ENCODE data around the gene RNF113B.

DNA sequence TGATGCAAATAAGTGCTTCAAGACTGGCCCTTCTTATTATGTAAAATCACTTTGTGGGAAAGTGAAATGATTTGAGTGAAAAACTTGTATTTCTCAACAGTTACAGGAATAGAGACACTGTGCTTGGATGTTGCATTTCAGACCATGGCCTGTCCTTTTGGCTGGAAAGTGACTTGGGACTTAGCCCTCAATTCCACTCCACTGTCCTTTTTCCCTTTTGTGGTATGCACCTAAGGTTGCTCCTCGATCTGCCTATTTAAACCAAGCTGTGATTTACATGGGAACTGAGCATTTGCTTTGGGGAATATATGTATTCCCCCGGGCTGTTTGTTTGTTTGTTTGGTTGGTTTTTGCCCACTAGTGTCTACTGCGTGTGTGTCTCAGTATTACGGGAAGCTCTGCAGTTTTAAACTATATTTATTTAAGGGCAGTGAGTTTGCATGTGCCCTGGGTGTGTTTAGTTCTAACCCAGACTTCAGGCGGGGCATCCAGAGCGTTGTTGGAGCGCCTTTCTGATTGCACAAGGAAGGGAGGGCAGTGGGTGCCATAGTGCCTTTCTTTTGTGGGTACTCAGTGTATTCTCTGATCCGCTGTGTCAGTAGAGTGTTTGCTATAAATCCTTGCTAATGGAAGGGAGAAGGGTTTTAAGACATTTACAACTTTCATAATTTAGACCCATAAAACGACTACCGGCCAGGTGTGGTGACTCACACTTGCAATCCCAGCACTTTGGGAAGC lies 18.2 kb upstream of the RNF113B start:
- TF ChIP-seq, protein P1, sequence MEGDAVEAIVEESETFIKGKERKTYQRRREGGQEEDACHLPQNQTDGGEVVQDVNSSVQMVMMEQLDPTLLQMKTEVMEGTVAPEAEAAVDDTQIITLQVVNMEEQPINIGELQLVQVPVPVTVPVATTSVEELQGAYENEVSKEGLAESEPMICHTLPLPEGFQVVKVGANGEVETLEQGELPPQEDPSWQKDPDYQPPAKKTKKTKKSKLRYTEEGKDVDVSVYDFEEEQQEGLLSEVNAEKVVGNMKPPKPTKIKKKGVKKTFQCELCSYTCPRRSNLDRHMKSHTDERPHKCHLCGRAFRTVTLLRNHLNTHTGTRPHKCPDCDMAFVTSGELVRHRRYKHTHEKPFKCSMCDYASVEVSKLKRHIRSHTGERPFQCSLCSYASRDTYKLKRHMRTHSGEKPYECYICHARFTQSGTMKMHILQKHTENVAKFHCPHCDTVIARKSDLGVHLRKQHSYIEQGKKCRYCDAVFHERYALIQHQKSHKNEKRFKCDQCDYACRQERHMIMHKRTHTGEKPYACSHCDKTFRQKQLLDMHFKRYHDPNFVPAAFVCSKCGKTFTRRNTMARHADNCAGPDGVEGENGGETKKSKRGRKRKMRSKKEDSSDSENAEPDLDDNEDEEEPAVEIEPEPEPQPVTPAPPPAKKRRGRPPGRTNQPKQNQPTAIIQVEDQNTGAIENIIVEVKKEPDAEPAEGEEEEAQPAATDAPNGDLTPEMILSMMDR (IDR thresholded peaks at IDR 0.05; ENCODE audit: insufficient read depth, low read length) = no peak
- TF ChIP-seq POLR2AphosphoS5 (IDR thresholded peaks at IDR 0.05; ENCODE audit: low read depth) = no peak
- TF ChIP-seq GABPA (IDR thresholded peaks at IDR 0.05; ENCODE audit: low read depth) = no peak
- TF ChIP-seq REST (IDR thresholded peaks at IDR 0.05; ENCODE audit: insufficient replicate concordance, low read depth) = no peak

All from HL-60 (cell line).